Astrocyte of the cerebellum (primary cell): ENCODE measurements around the gene OR2T27.
A peak's percentile ranks its signal among the peaks of the same experiment; 100 is the strongest.

Experiments used
- DNase-seq: peaks from one replicate; pipeline ENCODE4 v3.0.0-alpha.2; 2011; ENCODE audit warnings: low read depth
- H3K4me3 ChIP-seq: 2 replicates; pipeline ENCODE4 v1.5.1; 2011; ENCODE audit warnings: mild to moderate bottlenecking, low read depth, low read length, moderate library complexity
- CTCF ChIP-seq: IDR thresholded peaks from 2 replicates; pipeline ENCODE4 v1.5.1; 2012; ENCODE audit warnings: low read length, low read depth, moderate library complexity, mild to moderate bottlenecking; ENCODE audit errors: missing control alignments
- in situ Hi-C: cut with HindIII; loops from 2 replicates; pipeline ENCODE4 v1.10.0; 2017; ENCODE audit warnings: low sequenced_read_pairs

OR2T27 gene

DNA sequence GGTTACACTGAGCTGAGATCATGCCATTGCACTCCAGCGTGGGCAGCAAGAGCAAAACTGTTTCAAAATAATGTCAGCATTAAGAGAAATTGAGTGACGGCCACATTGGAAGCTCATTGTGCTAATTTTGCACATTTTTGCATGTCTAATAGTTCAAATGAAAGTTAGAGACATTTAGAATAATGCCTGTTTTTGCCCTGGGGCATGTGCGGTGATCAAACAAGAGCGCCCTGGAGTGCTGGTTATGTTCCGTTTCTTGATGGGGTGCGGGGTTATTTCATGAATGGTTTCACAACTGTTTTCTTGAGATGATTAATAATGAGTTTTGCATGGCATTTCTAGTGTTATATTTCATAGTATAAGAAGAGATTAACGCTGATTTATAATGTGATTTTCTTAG is 33.6 kb downstream of the OR2T27 start:
- no peak overlapping the region for H3K4me3 ChIP-seq
- DNase-seq = no peak
- TF ChIP-seq CTCF = no peak
- in situ Hi-C loops = no loop called here

DNA sequence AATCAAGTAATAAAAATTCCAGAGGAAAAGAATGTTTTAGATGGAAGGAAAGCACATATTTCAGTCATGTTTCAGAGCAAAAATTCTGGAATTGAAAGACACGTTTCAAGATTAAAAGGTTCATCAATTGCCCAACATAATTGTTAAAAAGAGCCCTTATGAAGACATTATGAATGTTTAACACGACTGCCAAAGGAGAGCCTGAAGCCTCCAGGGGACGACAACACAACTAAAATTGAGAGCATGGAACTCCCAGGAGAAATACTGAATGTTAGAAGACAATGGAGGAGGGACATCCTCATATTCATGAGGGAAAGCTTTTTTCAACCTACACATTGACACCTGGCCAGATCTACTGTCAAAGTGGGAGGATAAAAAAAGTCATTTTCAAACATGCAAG is 36.5 kb downstream of the OR2T27 start:
- H3K4me3 ChIP-seq = no peak overlapping the region
- in situ Hi-C loops = no loop called here
- peak; percentile 48 for TF ChIP-seq CTCF
- no peak for DNase-seq

GRCh38 chr1:248618119-248618518 is 37.2 kb downstream of the OR2T27 start:
- H3K4me3 ChIP-seq = no peak overlapping the region
- in situ Hi-C loops = no loop called here
- no peak for TF ChIP-seq CTCF
- DNase-seq = no peak

DNA sequence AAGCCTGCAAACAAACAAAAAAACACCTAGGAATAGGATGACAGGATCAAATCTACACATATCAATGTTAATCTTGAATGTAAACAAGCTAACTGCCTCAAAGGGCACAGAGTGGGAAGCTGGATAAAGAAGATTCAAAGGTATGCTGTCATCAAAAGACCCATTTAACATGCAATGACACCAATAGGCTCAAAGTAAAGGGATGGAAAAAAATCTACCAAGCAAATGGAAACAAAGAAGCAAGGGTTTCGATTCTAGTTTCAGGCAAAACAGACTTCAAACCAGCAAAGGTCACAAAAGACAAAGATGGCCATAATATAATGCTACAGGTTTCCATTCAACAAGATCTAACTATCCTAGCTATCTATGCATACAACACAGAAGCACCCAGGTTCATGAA is 41.6 kb downstream of the OR2T27 start:
- H3K4me3 ChIP-seq = no peak overlapping the region
- in situ Hi-C loops = no loop called here
- TF ChIP-seq CTCF = no peak
- DNase-seq = no peak

GRCh38 chr1:248611883-248612414 is 43.4 kb downstream of the OR2T27 start:
- TF ChIP-seq CTCF = no peak
- no peak for DNase-seq
- no peak overlapping the region for H3K4me3 ChIP-seq
- in situ Hi-C loops = no loop called here

DNA sequence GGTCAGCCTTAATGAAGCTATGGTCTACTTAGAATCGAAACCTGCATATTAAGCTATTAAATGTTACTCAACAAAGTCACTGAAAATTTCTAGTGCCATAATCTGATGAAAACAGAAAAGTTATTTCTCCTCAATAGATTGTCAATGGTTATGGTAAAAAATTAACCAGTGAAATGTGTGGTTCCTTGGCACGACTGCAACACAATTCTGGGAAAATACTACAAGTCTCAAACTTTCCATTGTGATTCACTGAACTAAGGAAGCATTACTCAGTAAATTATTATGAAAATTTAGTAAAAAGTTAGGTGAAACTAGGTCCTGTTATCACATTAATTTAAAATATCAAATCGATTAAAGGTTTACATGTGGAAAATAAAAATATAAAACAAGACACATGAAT is 45.0 kb downstream of the OR2T27 start:
- no peak for TF ChIP-seq CTCF
- in situ Hi-C loops = no loop called here

More for the DNA sequence above, 45.0 kb downstream of the OR2T27 start:
- no peak overlapping the region for H3K4me3 ChIP-seq
- no peak for DNase-seq
